ENCODE measurements around the gene PJA2.

Gene PJA2

GRCh38 chr5:109408991-109409843 is 557 bp downstream of the PJA2 start:
- peak; percentile 19 for DNase-seq (ENCODE audit: low read depth)

- no peak for DNase-seq (ENCODE audit: low read depth)
These were observed 1.9 kb downstream of the PJA2 start for GRCh38 chr5:109407913-109408312.

- no peak for DNase-seq (ENCODE audit: low read depth)
These were observed 3.1 kb downstream of the PJA2 start for GRCh38 chr5:109406719-109407118.

GRCh38 chr5:109404428-109404960 is 5.3 kb downstream of the PJA2 start:
- no peak for DNase-seq (ENCODE audit: low read depth)

GRCh38 chr5:109403469-109403868 is 6.3 kb downstream of the PJA2 start:
- no peak for DNase-seq (ENCODE audit: low read depth)

GRCh38 chr5:109399092-109399759 is 10.5 kb downstream of the PJA2 start:
- DNase-seq (ENCODE audit: low read depth): no peak

- DNase-seq (ENCODE audit: low read depth): no peak
These were observed 12.8 kb downstream of the PJA2 start for GRCh38 chr5:109396965-109397364.

- DNase-seq (ENCODE audit: low read depth): no peak
These were observed 15.0 kb downstream of the PJA2 start for GRCh38 chr5:109394806-109395205.

GRCh38 chr5:109390188-109390587 is 19.6 kb downstream of the PJA2 start:
- DNase-seq (ENCODE audit: low read depth): no peak

- DNase-seq (ENCODE audit: low read depth): no peak
These were observed 21.4 kb downstream of the PJA2 start for GRCh38 chr5:109388407-109388806.

- no peak for DNase-seq (ENCODE audit: low read depth)
These were observed 22.3 kb downstream of the PJA2 start for GRCh38 chr5:109387408-109387974.

- no peak for DNase-seq (ENCODE audit: low read depth)
These were observed 31.7 kb downstream of the PJA2 start for GRCh38 chr5:109378095-109378494.

- no peak for DNase-seq (ENCODE audit: low read depth)
These were observed 35.1 kb downstream of the PJA2 start for GRCh38 chr5:109374625-109375024.

GRCh38 chr5:109373932-109374331 is 35.8 kb downstream of the PJA2 start:
- no peak for DNase-seq (ENCODE audit: low read depth)

GRCh38 chr5:109370343-109370742 is 39.4 kb downstream of the PJA2 start:
- DNase-seq (ENCODE audit: low read depth): no peak

- no peak for DNase-seq (ENCODE audit: low read depth)
These were observed 44.1 kb downstream of the PJA2 start for GRCh38 chr5:109365653-109366052.

- DNase-seq (ENCODE audit: low read depth): no peak
These were observed 44.8 kb downstream of the PJA2 start for GRCh38 chr5:109364977-109365376.

GRCh38 chr5:109359642-109360041 is 50.1 kb downstream of the PJA2 start:
- no peak for DNase-seq (ENCODE audit: low read depth)

GRCh38 chr5:109357807-109358206 is 52.0 kb downstream of the PJA2 start:
- no peak for DNase-seq (ENCODE audit: low read depth)

- DNase-seq (ENCODE audit: low read depth): no peak
These were observed 55.0 kb downstream of the PJA2 start for GRCh38 chr5:109354761-109355160.

- DNase-seq (ENCODE audit: low read depth): no peak
These were observed 57.5 kb downstream of the PJA2 start for GRCh38 chr5:109351988-109352864.

Measured in GM04503 (cell line).